Subcutaneous adipose tissue (tissue), 4 donors: ENCODE data around the gene TTLL8. TPM values are rescaled to one million over a fixed set of nuclear protein-coding genes. Genes with fewer than 3 reads are reported as not detected.

ENCODE experiments used
- total RNA-seq, 4 donors: library from RNA; depleted of rRNA; stranded (reverse); fragments of >200 nt; gene quantifications; one replicate each; pipeline ENCODE4 v1.1.0, GENCODE V29; 2016
- TF ChIP-seq, protein P1 (sequence below): fragments of 450-650 bp; IDR thresholded peaks from one replicate; pipeline ENCODE4 v1.5.1; 2016; ENCODE audit warnings: low read depth, mild to moderate bottlenecking, control low read depth, antibody characterized with exemption, moderate library complexity

TTLL8 gene
- not detected for total RNA-seq

DNA sequence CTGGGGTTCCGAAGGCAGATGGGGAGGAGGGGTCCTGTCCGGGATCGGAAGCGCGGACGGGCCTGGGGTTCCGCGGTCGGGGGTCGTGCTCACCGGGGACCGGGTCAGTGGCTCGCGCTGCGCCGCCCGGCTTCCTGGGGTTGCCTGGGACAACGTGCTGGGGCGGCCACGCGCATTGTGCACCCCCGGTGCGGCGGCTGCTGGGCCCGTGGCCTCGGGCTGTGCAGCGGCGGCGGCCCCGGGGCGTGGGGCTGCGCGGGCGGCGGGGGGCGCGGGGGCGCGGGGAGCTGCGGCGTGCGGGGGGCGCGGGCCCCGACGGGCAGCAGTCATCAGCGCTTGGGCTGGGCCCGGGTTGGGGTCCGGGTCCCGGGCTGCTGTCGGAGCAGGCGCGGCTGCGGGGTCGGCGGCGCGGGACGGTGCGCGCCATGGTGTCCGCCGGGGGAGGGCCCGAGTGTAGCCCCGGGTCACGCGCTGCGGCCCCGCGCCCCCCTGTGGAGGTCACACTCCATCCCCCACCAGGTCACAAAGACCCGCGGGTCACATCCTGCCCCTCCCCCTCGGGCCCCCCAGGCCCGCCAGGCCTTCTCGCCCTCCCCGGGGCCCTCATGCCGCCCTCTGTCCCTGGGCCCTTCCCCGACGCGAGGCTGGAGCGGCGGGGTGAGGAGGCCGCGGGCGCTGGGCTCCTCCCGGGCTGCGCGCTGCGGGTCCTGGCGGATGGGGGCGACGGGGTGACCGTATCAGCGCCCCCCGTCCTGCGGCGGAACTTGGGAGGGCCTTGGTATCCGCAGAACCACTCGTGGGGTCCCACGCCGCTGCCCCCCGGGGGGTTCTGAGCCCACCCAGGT is at the start of gene TTLL8:
Gene TTLL8 (minus strand): TSS at position 238 of the 845 bp plus-strand sequence.
- TF ChIP-seq, protein P1, sequence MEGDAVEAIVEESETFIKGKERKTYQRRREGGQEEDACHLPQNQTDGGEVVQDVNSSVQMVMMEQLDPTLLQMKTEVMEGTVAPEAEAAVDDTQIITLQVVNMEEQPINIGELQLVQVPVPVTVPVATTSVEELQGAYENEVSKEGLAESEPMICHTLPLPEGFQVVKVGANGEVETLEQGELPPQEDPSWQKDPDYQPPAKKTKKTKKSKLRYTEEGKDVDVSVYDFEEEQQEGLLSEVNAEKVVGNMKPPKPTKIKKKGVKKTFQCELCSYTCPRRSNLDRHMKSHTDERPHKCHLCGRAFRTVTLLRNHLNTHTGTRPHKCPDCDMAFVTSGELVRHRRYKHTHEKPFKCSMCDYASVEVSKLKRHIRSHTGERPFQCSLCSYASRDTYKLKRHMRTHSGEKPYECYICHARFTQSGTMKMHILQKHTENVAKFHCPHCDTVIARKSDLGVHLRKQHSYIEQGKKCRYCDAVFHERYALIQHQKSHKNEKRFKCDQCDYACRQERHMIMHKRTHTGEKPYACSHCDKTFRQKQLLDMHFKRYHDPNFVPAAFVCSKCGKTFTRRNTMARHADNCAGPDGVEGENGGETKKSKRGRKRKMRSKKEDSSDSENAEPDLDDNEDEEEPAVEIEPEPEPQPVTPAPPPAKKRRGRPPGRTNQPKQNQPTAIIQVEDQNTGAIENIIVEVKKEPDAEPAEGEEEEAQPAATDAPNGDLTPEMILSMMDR = no peak

- TF ChIP-seq, protein P1 = no peak
These were observed 49.4 kb upstream of the TTLL8 start for GRCh38 chr22:50107529-50107928.

DNA sequence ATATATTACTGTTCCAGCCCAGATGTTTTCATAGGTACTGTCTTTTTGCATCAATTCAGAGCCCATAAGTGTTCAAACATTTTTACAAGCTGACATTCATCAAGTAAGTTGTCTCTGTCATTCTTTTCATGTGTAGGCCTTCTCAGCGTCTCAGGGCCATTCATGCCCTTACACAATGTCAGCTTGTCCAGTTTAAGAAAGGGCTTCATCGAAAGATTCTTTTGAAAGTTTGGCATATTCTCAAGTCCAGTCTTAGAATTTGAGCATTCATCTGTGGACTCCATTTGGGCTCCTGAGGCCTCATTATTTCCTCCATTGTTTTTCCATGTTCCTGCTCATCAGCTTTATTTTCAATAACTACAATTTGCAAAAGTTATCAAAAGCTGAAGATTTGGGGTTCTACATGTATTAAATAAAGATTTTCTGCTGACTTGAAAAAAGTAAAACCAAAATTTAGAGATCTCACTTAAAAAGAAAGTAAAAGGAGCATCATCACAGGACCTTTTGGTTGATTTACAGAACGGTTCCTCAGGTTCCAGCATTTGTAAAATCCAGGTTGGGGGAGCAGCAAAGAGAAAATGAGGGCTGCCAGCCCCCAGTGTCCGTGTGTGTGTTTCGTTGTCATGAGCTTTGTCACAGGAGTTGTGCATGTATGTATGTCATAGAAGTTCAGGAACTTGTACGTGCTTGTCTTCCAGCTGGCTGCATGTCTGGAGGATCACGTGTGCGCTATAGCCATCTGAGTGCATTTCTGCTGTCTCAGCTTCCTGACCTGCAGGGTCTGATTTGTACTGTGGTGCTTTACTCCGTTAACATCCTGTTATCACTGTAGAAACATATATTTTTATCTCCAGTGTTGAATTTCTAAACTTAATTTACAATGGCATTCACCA is 47.4 kb upstream of the TTLL8 start:
- TF ChIP-seq, protein P1 = no peak

- TF ChIP-seq, protein P1 = no peak
These were observed 46.0 kb upstream of the TTLL8 start for GRCh38 chr22:50104141-50104544.

DNA sequence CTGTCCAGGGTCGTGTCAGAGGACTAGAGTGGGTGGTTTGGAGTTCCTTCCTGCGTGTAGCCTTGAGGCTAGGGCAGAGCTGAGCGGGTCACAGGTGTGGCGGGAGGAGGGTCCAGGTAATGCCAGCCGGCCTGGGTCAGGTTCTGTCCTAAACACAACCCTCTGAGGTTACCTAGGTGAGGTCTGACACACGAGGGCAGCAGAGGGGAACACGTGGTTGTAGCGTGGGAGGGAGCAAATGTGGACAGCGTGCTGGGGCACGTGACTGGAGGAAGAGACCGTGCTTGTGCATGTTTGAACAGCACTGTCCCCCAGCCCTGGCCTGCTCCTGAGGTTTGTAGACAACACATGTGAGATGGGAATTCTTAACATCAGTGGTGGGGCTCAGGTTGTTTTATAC is 44.8 kb upstream of the TTLL8 start:
- TF ChIP-seq, protein P1 = no peak

DNA sequence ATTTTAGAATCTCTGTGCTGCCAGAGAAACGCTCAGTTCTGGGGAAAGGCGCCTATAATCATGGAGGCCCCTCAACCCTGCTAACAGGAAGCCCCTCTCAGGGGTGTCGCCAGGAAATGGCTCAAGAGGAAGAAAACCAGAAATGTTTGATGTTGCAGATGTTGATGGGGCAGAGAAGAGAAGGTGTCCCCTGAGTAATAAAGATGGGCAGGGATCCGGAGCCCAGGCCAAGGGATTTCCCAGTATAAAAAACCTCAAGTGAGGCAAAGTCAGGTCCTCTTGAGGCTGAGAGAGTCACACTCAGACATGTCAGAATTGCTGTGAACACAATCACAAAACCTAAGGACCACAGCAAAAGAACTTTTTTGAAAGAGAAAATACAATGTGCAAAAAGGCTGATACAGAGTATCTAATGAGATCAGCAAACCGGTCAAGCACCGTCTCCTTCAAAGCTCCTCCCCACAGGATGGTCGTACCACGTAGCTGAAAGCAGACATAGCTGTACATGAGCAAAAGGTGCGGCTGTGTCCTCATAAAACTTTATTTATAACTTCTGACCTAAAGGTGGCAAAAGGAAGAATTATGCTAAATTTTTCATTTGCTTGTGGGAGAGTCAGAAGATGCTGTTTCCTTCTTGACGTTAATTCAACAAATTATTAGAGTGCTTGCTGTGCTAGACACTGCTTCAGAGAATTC is 43.9 kb upstream of the TTLL8 start:
- TF ChIP-seq, protein P1 = no peak
